Small intestine (tissue), 7 donors: Measurements from ENCODE around the gene OSBP2. TPM values are rescaled to one million over a fixed set of nuclear protein-coding genes. Genes with fewer than 3 reads are reported as not detected.
"Not testable (repeated sequence)": the region's sequence is repeated elsewhere in the genome, so short reads cannot be mapped to it uniquely, and the experiment has no call there.

Experiments
- DNase-seq, 2 donors: peaks; one replicate each; pipeline versions ENCODE4 v3.0.0 to v3.0.0-alpha.2; 2013
- FAIRE-seq: peaks from 2 replicates; lab custom pipeline; 2012; peaks lifted over from hg19 to GRCh38; lab: Jason Lieb, UNC
- H3K27ac ChIP-seq, 3 donors: one replicate each; pipeline ENCODE4 v1.5.1; 2013; ENCODE audit warnings: low read length in 2 of 3, mild to moderate bottlenecking in 2 of 3, control low read depth in 1 of 3, inconsistent platforms in 1 of 3, low read depth in 1 of 3, moderate library complexity in 1 of 3
- H3K27me3 ChIP-seq, 3 donors: one replicate each; pipeline ENCODE4 v1.6.1; 2013; ENCODE audit warnings: low read length in 3 of 3, inconsistent platforms in 1 of 3; ENCODE audit not compliant: control insufficient read depth in 3 of 3, insufficient read depth in 3 of 3
- H3K36me3 ChIP-seq, 3 donors: one replicate each; pipeline ENCODE4 v1.6.1; 2013; ENCODE audit warnings: low read length in 3 of 3, inconsistent platforms in 1 of 3, low read depth in 1 of 3, mild to moderate bottlenecking in 1 of 3, moderate library complexity in 1 of 3; ENCODE audit not compliant: control insufficient read depth in 3 of 3, insufficient read depth in 2 of 3
- H3K4me1 ChIP-seq, 3 donors: one replicate each; pipeline ENCODE4 v1.6.1; 2013; ENCODE audit warnings: low read length in 2 of 3, inconsistent platforms in 1 of 3, low read depth in 1 of 3, mild to moderate bottlenecking in 1 of 3, moderate library complexity in 1 of 3; ENCODE audit not compliant: control insufficient read depth in 3 of 3, insufficient read depth in 2 of 3
- H3K4me3 ChIP-seq, 3 donors: one replicate each; pipeline ENCODE4 v1.5.1; 2013; ENCODE audit warnings: low read length in 3 of 3, control low read depth in 1 of 3, inconsistent platforms in 1 of 3, low read depth in 1 of 3, mild to moderate bottlenecking in 1 of 3, moderate library complexity in 1 of 3
- H3K9me3 ChIP-seq, 2 donors: one replicate each; pipeline ENCODE4 v1.6.1; 2013; ENCODE audit warnings: low read depth in 1 of 2, low read length in 1 of 2; ENCODE audit not compliant: control insufficient read depth in 2 of 2, insufficient read depth in 1 of 2
- WGBS, 3 donors: extraction: QIAGEN DNeasy Blood & Tissue Kit; methylation state at CpG; one replicate each; pipeline ENCODE4 v1.1.7; 2013; 5-methylcytosine and 5-hydroxymethylcytosine counted together
- polyA plus RNA-seq, 4 donors: library from polyadenylated mRNA; stranded (reverse) in 3 of 4; unstranded in 1 of 4; fragments of 200-250 nt in 3 of 4; fragments of 120-200 nt in 1 of 4; gene quantifications; one replicate each; pipeline versions ENCODE4 v1.2.1 to v1.2.3, GENCODE V29; 2013
- donor health status: healthy with polysubstance abuse.
- donor health status: control.
- donor health status: control.
- donor health status: Bipolar disorder and iron deficiency.
- donor health status: healthy.

The OSBP2 gene
- polyA plus RNA-seq, 4 donors = 1.3 to 99.3 (median 1.8) TPM

GRCh38 chr22:30695871-30696655, 1.4 kb downstream of the OSBP2 start:
- FAIRE-seq (no peak), DNase-seq (no peak)
- WGBS, 3 donors = 77 to 91% (median 86%) methylated on average over 7 of the region's 7 CpGs
- Histone ChIP-seq H3K4me3 (no peak overlapping the region), H3K9me3 (no peaks in the 10 kb centered on the region), H3K27ac (no peak overlapping the region), H3K27me3 (peaks cover 0 to 4% (median 0%) of the 10 kb centered on the region in 3 donors), H3K4me1 (peaks cover 0 to 5% (median 0%) of the 10 kb centered on the region in 3 donors), H3K36me3 (no peaks in the 10 kb centered on the region)

DNA sequence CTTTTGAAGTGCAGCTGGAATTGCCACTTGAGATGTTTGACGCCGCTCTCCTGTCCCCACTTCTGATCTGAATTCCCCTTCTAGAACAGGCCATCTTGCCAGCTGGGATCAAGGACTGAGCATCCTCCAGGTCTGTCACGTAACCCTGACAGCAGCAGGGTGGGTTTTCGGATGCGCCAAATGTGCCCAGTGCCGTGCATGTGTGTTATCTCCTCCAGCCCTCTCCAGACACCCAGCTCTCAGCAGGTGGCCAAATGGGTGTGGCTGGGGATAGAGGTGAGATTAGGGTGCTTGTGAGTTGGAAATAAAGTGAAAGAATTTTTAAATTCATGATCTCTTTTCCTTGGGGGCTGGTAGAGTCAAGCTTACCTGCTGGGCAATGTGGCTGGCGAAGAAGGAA, 3.3 kb downstream of the OSBP2 start:
- 78 to 91% (median 84%) methylated on average over 7 of the region's 7 CpGs for WGBS, 3 donors
- H3K36me3 ChIP-seq = no peaks in the 10 kb centered on the region

DNA sequence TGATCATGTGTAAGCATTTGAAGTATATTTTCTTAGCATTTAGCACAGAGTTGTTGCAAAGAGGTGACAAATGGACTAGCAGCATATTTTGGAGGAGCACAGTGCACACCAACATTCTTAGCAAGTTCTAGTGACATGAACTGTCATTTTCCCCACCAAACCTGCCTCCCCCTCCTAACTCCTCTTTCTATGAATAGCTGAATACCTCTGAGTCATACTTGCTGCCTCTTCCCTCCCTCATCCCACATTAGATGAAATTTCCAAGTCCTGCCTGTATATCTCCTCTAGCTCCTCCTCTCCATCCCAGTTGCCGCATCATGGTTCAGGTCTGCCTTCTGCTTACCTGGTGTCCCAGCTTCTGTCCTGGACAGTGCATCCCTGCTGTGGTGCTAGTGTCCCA, 7.2 kb downstream of the OSBP2 start:
- Histone ChIP-seq H3K9me3 (no peaks in the 10 kb centered on the region), H3K4me3 (no peak overlapping the region), H3K27me3 (no peaks in the 10 kb centered on the region), H3K36me3 (no peaks in the 10 kb centered on the region), H3K27ac (no peak overlapping the region), H3K4me1 (no peaks in the 10 kb centered on the region)
- no peak for DNase-seq
- FAIRE-seq = no peak
- 97 to 100% (median 100%) methylated on average over 1 of the region's 1 CpG for WGBS, 3 donors

More for the DNA sequence above, 3.3 kb downstream of the OSBP2 start:
- DNase-seq (no peak), FAIRE-seq (no peak)
- Histone ChIP-seq H3K27me3 (peaks cover 0 to 4% (median 0%) of the 10 kb centered on the region in 3 donors), H3K27ac (no peak overlapping the region), H3K9me3 (no peaks in the 10 kb centered on the region), H3K4me3 (no peak overlapping the region), H3K4me1 (peaks cover 0 to 5% (median 0%) of the 10 kb centered on the region in 3 donors)

GRCh38 chr22:30702856-30703255, 8.2 kb downstream of the OSBP2 start:
- WGBS, 3 donors = 98 to 100% (median 100%) methylated on average over 1 of the region's 1 CpG
- no peaks in the 10 kb centered on the region for H3K36me3 ChIP-seq
- FAIRE-seq = no peak

DNA sequence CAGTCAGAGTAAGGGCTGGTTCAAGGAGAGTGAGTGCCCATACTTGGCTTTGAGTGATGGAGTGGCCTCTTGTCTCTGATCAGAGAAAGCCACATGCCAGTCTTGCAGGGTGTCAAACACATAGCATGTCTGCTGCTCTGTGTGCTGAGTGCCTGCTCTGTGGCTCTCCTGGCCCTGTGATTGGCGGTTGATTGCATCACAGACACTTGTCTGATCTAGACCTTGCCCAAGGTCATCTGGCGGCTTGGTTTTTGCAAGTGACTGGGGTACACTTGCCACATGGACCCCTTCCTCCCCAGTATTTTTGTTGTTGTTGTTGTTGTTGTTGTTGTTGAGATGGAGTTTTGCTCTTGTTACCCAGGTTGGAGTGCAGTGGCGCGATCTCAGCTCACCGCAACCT, 10.3 kb downstream of the OSBP2 start:
- WGBS, 3 donors = 84 to 93% (median 92%) methylated on average over 5 of the region's 5 CpGs
- Histone ChIP-seq H3K27ac (no peak overlapping the region), H3K36me3 (no peaks in the 10 kb centered on the region), H3K4me3 (no peak overlapping the region), H3K4me1 (no peaks in the 10 kb centered on the region), H3K27me3 (no peaks in the 10 kb centered on the region), H3K9me3 (no peaks in the 10 kb centered on the region)
- DNase-seq (no peak), FAIRE-seq (no peak)

More at GRCh38 chr22:30702856-30703255, 8.2 kb downstream of the OSBP2 start:
- no peak for DNase-seq
- Histone ChIP-seq H3K4me3 (no peak overlapping the region), H3K9me3 (no peaks in the 10 kb centered on the region), H3K27ac (no peak overlapping the region), H3K4me1 (no peaks in the 10 kb centered on the region), H3K27me3 (no peaks in the 10 kb centered on the region)

- H3K27ac ChIP-seq = peak overlapping the region in 1 of 3 donors; percentile 54
- no peaks in the 10 kb centered on the region for H3K9me3 ChIP-seq
- DNase-seq = no peak
- no peak overlapping the region for H3K4me3 ChIP-seq
- no peaks in the 10 kb centered on the region for H3K36me3 ChIP-seq
- H3K27me3 ChIP-seq = no peaks in the 10 kb centered on the region
- no peaks in the 10 kb centered on the region for H3K4me1 ChIP-seq
- WGBS, 3 donors = 49 to 58% (median 53%) methylated on average over 11 of the region's 11 CpGs
- no peak for FAIRE-seq
Measured at GRCh38 chr22:30705710-30706651, 11.3 kb downstream of the OSBP2 start.

GRCh38 chr22:30709980-30710379, 15.3 kb downstream of the OSBP2 start:
- H3K27me3 ChIP-seq, DNase-seq, H3K27ac ChIP-seq, H3K36me3 ChIP-seq, H3K4me3 ChIP-seq, H3K9me3 ChIP-seq, FAIRE-seq, H3K4me1 ChIP-seq: not testable (repeated sequence)
- WGBS, 3 donors = 58 to 91% (median 77%) methylated on average over 6 of the region's 6 CpGs

DNA sequence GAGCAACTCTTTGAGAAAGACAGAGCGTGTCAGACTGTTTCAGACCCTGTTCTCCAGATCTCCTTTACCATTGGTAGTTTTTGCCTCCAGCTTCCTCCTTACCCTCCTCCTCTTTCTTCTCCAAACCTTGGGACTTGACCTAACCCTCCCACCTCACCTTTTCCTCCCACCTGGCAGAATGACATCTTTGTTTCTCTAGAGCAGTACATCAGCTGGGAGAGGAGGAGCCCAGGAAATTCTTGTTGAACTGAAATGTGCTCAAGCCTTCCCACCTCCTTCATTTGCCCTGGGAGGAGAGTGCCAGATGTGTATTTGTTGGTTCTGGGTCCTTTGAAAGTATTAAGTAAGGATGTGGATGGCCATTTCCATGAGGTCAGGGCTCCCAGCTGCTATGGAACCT, 17.4 kb downstream of the OSBP2 start:
- no peak for DNase-seq
- H3K4me1 ChIP-seq = no peaks in the 10 kb centered on the region
- no peaks in the 10 kb centered on the region for H3K36me3 ChIP-seq
- no peak for FAIRE-seq
- H3K4me3 ChIP-seq = no peak overlapping the region
- H3K9me3 ChIP-seq = no peaks in the 10 kb centered on the region
- H3K27me3 ChIP-seq = no peaks in the 10 kb centered on the region
- H3K27ac ChIP-seq = no peak overlapping the region
- WGBS, 3 donors = 91 to 100% (median 94%) methylated on average over 1 of the region's 1 CpG
